ENCODE measurements around the gene DLEC1.

Gene DLEC1

DNA sequence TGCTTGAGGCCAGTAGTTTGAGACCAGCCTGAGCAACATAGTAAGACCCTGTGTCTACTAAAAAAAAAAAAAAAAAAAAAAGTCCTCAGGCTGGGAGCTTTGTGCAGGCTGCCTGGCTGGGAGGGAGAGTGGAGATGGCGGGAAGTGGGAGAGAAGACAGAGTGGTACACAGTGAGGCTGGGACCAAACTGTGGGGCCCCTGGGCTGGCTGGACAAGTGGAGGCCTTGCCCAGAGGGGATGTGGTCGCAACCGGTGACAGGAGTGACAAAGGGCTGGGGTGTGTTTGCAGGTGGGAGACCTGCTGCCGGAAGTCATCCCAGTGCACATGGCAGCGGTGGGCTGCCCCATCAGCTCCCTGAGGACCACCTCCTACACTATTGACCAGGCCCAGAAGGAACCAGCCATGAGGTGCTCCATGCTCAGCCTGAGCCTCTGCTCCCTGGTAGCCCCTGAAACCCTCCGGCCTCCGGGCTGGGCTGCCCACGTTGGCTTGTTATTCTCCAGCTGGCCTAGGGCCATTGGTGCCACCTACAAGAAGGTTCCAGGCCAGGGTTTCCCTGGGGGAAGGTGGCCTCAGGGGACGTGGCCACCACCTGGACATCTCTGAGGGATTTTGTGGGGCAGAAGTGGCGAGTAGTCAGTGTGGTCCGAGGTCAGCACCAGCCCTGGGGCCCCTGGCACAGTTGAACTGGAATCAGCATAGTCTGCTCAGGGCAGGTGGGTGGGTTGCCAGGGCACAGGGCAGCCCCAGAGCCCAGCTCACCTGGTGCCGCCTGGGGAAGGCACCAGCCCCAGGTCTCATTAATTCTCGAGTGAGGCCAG, 75.3 kb downstream of the DLEC1 start:
- DNase-seq: no peak

DNA sequence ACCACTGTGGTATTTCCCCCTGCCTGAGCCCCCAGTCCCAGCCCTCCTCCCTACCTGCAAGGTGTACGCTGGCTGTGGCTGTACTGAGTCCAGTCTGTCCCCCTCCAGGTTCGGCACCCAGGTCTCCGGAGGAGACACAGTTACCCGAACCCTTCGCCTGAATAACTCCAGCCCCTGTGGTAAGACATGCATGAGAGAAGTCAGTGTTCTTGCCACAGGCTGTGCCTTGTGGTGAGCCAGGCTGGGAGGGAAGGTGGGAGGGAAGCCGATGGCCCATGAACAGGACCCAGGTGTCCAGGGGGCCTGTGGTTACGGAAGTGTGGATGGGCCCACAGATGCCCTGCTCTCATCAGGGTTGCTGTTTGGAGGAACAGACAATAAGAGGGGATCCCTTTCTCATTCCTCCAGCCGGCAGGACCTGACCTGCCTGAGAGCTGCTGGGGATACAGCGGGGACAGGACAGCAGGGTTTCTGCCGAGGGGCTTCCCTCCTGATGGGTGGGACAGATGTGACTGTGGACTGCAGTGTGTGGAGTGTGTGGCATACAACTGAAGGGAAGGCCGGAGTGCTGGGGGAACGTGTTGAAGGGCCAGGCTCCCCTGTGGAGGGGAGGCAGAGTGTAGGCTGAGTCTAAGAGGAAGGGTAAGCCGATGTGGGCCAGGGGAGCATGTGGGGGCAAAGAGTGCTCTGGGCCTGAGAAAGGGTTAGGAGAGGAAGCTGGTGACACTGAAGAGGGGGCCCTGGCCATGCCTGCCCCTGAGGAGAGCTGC, 76.1 kb downstream of the DLEC1 start:
- no peak for DNase-seq

DNA sequence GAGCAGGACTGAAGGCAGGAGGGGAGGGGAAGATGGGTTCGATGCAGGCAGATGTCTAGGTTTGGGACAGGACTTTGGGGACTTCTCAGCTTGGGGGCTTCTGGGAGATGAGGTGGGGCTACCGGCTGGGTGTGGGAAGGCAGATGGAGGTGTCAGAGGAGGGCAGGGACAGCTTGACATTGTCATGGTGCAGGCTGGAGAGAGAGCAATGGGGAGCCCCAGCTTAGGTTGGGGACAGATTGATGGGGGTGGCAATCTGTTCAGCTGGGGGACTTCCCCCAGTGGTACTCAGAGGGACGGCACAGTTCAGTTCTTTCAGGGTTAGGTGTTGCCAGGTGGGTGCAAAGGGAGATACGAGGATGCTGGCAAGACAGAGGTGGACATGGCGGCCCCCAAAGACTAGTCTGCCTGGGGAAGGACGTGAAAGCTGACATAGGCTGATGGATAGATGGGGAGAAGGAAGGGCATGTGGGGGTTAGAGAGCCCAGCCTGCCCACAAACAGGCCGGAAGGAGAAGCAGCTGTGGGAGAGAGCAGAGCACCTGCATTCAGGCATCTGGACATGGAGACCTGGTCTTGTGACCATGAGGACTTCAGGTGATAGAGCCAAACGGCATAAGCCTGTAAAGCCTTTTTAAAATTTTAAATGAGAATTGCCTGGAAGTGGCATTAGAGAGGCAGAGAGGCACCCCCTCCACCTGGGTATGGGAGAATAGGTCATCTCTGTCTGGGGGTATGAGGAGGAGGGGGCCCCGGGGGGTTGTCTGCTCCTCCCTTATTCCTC, 76.8 kb downstream of the DLEC1 start:
- no peak for DNase-seq

DNA sequence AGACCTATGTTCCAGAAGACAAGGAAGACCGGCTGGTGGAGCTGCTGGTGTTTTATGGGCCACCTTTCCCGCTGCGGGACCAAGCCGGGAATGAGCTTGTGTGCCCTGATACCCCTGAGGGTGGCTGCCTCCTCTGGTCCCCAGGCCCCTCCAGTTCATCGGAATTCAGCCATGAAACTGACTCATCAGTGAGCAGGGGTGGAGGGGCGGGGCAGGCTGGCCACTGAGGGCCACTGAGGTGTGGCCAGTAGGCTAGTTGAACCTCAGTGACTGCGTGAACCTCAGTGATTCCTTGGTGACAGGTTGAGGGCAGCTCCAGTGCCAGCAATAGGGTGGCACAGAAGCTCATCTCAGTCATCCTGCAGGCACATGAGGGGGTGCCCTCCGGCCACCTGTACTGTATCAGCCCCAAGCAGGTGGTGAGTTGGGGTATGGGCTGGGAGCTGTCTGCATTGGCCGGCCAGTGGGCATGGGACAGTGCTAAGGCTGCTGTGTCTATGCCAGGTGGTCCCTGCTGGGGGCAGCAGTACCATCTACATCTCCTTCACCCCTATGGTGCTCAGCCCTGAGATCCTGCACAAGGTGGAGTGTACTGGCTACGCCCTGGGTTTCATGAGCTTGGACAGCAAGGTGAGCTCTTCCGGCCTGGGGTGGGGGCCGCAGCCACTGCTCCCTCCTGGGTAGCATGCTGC, 77.6 kb downstream of the DLEC1 start:
- DNase-seq: no peak

DNA sequence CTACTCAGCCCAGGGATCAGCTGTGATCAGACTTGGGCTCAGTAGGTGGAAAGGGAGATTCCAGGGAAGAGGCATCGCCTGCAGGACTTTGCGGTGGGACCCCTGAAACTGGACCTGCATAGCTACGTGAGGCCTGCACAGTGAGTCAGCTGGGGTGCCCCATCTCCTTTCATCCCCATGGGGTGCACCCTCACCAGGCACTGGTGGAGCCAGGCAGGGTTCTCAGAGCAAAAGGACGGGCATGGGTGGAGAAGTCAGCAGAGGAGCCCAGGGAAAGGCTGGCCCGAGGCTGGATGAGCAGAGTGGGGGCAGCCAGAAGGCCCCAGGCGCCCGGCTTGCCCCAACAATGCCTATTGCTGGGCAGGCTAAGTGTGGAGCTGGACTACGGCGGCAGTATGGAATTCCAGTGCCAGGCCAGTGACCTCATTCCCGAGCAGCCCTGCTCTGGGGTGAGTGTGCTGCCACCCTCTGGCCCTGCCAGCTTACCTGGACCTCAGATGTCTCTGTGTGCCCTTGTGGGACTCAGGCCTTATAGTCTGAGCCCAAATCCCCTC, 78.2 kb downstream of the DLEC1 start:
- DNase-seq: no peak

DNA sequence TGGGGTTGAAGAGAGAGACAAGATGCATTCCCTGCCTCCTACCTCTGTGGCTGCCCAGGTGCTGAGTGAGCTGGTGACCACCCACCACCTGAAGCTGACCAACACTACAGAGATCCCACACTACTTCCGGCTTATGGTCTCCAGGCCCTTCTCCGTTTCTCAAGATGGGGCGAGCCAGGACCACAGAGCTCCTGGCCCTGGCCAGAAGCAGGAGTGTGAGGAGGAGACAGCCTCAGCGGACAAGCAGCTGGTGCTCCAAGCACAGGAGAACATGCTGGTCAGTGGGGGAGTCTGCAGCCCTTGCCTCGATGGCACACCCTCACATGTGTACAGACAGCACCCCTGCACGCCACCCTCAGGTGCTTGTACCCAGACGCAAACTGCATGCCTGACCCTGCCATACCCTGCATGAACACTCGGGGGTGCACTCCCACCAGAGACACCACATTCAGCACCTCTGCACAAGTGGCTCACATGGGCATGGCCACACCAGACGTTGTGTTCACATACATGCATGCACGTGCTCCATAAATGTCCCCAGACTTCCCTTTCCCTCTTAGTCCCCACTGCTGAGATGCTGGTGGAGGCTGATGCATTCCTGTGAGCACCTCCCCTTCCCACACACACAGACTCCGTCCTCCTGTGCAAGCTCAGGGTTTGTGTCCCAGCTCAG, 78.9 kb downstream of the DLEC1 start:
- peak; percentile 29 for DNase-seq

- no peak for DNase-seq
These were observed 79.6 kb downstream of the DLEC1 start for GRCh38 chr3:38118421-38119247.

DNA sequence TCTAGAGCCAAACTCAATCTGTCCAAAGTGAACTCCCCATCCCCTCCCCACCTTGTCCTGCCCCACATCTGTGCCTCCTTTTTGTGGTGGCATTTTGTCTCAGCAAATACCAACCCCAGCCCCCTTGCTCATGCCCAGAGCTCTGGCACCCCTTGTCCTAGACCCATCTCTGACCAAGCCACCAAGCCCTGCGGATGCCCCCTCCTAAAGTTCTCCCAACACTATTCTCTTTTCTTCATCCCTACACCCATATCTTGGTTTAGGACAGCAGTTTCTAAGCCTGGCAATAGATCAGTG, 80.2 kb downstream of the DLEC1 start:
- no peak for DNase-seq

- no peak for DNase-seq
These were observed 81.0 kb downstream of the DLEC1 start for GRCh38 chr3:38119821-38120692.

- DNase-seq: no peak
These were observed 81.9 kb downstream of the DLEC1 start for GRCh38 chr3:38120693-38121450.

DNA sequence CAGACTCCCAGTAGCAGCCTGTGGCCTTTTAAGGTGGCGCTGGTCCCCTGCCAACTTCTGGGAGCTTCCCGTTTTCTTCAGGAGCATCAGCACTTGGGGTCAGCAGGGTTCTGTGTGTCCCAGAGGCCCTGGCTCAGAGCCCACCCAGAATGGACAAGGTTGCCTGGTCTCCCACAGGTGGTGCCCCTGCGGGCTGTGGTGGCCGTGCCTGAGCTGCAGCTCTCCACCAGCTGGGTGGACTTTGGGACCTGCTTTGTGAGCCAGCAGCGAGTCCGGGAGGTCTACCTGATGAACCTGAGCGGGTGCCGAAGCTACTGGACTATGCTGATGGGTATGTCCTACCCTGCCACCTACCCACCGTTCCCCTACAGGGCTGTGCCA, 82.4 kb downstream of the DLEC1 start:
- DNase-seq: no peak

GRCh38 chr3:38121832-38122461, 82.9 kb downstream of the DLEC1 start:
- no peak for DNase-seq

GRCh38 chr3:38122712-38123290, 83.8 kb downstream of the DLEC1 start:
- no peak for DNase-seq

DNA sequence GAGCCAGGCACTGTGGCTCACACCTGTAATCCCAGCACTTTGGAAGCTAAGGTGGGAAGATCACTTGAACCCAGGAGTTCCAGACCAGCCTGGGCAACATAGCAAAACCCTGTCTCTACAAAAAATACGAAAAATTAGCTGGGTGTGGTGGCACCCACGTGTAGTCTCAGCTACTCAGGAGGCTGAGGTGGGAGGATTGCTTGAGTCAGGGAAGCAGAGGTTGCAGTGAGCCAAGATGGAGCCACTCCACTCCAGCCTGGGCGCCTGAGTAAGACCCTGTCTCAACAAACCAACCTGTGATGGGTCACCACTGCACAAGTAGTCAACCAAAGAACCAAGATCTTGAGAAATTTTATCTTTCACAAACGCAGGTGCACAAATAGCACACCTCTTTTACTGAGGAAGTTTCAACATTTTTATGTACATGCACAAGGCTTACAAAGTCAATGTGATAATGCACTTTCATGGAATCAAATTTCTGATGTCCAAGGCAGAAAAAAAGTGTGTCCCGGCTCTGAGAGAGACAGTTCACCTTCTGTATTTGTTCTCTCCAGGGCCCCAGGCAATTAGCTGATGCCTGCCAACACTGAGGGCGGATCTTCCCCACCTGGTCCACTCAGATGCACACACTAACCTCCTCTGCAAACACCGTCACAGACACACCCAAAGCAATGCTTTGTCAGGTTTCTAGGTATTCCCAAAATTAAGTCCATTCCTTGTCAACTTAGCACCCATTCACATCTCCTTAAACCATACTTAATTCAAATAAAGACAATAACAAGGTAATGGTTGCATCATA, 85.5 kb downstream of the DLEC1 start:
- DNase-seq: no peak

GRCh38 chr3:38125305-38126120, 86.5 kb downstream of the DLEC1 start:
- DNase-seq: no peak

DNA sequence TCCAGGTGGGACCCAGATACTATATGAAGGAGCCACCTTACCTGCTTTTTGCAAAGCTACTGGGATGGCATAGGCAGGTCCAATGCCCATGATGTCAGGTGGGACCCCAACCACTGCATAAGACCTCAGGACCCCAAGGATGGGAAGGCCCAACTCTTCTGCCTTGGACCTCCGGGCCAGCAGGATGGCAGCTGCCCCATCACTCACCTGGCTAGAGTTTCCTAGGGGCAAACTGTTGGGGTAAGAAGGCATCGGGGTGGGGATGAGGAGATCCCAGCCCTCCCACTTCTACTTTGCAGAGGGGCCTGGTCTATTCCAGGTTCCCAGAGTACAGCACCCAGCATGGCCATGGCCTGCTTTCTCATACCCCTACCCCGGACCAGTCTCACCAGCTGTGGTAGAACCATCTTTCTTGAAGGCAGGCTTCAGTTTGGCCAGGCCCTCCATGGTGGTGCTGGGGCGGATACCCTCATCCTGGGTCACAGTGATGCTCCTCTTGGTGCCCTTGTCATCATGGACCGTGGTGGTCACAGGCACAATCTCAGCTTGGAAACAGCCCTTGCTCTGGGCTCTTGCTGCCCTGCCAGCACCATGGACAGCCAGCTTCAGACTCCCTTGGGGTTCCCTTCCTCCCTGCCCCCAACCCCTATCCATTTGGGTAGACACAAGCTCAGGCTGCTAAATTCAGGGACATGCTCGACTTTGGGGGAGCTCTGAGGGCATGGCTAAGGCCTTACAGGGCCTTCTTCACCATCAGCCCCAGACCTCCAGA, 87.3 kb downstream of the DLEC1 start:
- no peak for DNase-seq
